ENCODE data around the gene TSPAN31. TPM values are rescaled to one million over a fixed set of nuclear protein-coding genes. Genes with fewer than 3 reads are reported as not detected.
A peak's percentile ranks its signal among the peaks of the same experiment; 100 is the strongest.

The TSPAN31 gene
- total RNA-seq, 1 donor from 2014 or later: 31.3 TPM

DNA sequence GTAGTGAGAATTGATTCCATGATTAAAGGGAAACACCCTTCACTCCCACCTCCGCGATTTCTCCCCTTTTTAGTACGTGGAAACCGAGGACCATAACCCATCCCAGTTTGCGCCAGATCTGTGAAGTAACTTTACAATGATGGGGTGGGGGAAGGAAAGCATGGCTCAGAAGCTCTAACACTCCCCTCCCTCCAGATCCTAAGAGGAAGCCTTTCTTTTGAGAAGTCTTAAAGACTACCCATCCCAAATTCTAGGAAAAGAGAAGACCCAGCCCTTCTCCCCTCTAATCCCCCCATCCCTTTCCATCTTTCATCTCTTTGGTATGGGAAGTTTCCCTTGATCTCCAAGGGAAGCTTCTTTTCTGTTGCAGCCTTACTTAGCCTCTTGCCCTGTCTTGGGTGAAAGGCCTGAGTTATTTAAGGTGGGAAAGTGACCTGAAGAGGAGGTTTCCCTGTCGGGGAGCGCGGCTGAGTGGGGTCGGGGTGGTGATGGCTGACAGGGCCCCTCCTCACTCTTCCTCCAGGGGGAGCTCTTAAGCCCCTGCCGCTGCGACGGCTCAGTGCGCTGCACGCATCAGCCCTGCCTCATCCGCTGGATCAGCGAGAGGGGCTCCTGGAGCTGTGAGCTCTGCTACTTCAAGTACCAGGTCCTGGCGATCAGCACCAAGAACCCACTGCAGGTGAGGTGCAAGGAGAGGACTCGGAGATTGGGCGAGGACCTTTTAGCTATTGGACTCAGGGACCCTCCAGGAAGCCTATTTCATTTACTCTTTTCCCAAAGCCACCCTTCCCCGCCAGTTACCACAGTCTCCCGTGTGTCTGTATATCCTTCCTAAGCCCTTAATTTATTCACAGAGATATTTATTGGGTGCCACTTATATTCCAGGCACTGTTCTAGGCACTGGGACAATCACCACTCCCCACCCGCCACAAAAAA is 11.8 kb downstream of the TSPAN31 start:
- Mint-ChIP-seq H3K27ac (peak overlapping the region; percentile 90), H3K4me3 (ENCODE audit: low read depth) (peak overlapping the region; percentile 81), H3K27me3 (no peaks in the 10 kb centered on the region), H3K4me1 (ENCODE audit: low read depth) (peaks cover 30% of the 10 kb centered on the region), H3K36me3 (ENCODE audit: insufficient read depth) (peaks cover 15% of the 10 kb centered on the region), H3K9me3 (ENCODE audit: low read depth) (no peaks in the 10 kb centered on the region)
- TF ChIP-seq, protein P1, sequence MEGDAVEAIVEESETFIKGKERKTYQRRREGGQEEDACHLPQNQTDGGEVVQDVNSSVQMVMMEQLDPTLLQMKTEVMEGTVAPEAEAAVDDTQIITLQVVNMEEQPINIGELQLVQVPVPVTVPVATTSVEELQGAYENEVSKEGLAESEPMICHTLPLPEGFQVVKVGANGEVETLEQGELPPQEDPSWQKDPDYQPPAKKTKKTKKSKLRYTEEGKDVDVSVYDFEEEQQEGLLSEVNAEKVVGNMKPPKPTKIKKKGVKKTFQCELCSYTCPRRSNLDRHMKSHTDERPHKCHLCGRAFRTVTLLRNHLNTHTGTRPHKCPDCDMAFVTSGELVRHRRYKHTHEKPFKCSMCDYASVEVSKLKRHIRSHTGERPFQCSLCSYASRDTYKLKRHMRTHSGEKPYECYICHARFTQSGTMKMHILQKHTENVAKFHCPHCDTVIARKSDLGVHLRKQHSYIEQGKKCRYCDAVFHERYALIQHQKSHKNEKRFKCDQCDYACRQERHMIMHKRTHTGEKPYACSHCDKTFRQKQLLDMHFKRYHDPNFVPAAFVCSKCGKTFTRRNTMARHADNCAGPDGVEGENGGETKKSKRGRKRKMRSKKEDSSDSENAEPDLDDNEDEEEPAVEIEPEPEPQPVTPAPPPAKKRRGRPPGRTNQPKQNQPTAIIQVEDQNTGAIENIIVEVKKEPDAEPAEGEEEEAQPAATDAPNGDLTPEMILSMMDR (IDR thresholded peaks at IDR 0.05; ENCODE audit: unreplicated experiment): peak; percentile 78
- DNase-seq (ENCODE audit: low spot score, unreplicated experiment): no peak

DNA sequence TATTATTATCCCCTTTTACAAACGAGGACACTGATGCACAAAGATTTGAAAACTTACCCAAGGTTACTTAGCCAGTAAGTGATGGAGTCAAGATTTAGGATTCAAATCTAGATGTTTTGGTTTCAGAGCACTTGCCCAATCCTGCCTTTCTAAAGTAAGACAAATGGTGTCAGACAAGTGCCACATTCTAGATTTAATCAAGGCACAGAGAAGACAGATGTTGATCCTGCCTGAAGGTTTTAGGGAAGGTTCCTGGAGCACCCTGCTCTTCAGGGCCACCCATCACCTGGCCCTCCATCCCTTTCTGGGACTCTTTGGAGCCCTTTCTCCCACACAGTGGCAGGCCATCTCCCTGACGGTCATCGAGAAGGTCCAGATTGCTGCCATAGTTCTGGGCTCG is 12.9 kb downstream of the TSPAN31 start:
- Mint-ChIP-seq H3K27ac (no peak overlapping the region), H3K36me3 (ENCODE audit: insufficient read depth) (peaks cover 15% of the 10 kb centered on the region), H3K27me3 (peaks cover 6% of the 10 kb centered on the region), H3K4me1 (ENCODE audit: low read depth) (peaks cover 25% of the 10 kb centered on the region), H3K4me3 (ENCODE audit: low read depth) (no peak overlapping the region), H3K9me3 (ENCODE audit: low read depth) (no peaks in the 10 kb centered on the region)
- TF ChIP-seq, protein P1 (IDR thresholded peaks at IDR 0.05; ENCODE audit: unreplicated experiment): no peak
- no peak for DNase-seq (ENCODE audit: low spot score, unreplicated experiment)

DNA sequence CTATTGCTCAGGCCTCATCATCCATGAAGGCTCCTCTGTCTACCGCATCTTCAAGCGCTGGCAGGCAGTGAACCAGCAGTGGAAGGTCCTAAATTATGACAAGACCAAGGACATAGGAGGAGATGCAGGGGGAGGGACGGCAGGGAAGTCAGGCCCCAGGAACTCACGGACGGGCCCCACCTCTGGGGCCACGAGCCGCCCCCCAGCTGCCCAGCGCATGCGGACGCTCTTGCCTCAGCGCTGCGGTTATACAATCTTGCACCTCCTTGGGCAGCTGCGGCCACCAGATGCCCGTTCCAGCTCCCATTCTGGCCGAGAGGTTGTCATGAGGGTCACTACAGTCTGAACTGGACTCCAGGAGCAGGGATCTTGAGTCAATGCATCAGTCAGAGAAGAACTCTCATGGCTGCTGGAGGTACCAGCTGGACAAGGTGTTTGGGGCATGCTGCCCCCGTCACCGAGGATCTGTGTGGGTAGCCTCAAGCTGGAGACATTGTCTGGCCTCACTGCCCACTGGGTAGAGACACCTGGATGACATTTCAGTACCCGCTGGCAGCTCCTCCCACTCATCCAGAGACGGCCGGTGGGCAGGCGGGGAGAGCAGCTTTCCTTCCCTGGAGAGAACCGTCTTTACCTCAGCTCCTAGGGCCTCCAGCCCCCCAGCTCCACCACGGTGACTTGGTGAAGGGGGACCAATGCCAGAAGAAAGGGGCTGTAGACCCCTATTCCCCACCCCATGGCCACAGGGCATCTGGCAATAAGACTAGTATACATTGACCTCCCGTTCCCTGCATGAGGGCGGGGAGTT is 13.9 kb downstream of the TSPAN31 start:
- TF ChIP-seq, protein P1 (IDR thresholded peaks at IDR 0.05; ENCODE audit: unreplicated experiment): no peak
- H3K36me3 Mint-ChIP-seq (ENCODE audit: insufficient read depth): peaks cover 17% of the 10 kb centered on the region
- DNase-seq (ENCODE audit: low spot score, unreplicated experiment): no peak
- H3K9me3 Mint-ChIP-seq (ENCODE audit: low read depth): no peaks in the 10 kb centered on the region
- no peak overlapping the region for H3K4me3 Mint-ChIP-seq (ENCODE audit: low read depth)
- H3K27ac Mint-ChIP-seq: no peak overlapping the region
- peaks cover 16% of the 10 kb centered on the region for H3K27me3 Mint-ChIP-seq
- peaks cover 16% of the 10 kb centered on the region for H3K4me1 Mint-ChIP-seq (ENCODE audit: low read depth)

DNA sequence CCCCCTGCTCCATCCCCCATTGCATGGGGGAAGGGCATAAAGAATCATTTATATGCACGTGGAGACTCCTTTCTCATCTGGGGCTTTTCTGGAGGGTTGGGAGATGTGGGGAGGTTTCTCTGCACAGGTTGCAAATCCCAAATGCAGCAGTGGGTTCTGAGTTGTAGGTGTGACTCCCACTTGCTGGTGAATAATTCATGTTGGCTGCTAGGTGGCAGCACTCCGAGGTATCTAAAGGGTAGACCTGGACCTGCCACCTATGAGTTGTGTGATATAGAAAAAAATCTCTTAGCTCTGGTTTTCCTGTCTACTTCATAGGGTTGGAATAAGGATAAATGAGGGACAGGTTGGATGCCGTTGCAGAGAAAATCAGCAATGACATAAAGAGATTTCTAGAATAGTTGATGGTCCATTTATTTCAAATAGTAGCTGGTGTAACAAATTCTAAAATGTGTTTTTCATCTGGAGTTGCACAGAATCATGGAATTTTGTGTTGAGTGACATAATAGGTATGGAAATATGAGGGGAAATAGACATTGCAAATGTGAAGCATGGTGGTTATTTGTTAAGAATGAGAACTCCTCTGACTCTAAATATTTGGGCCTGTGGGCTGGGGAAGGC is 14.6 kb downstream of the TSPAN31 start:
- Mint-ChIP-seq H3K27ac (no peak overlapping the region), H3K27me3 (peaks cover 23% of the 10 kb centered on the region), H3K9me3 (ENCODE audit: low read depth) (no peaks in the 10 kb centered on the region), H3K36me3 (ENCODE audit: insufficient read depth) (peaks cover 17% of the 10 kb centered on the region), H3K4me1 (ENCODE audit: low read depth) (peaks cover 12% of the 10 kb centered on the region), H3K4me3 (ENCODE audit: low read depth) (no peak overlapping the region)
- no peak for DNase-seq (ENCODE audit: low spot score, unreplicated experiment)
- TF ChIP-seq, protein P1 (IDR thresholded peaks at IDR 0.05; ENCODE audit: unreplicated experiment): peak; percentile 60
